NCI-H2196 treated with DMSO at 0.1 percent for 48 hours (cell line): ENCODE results near the gene PCSK5.
"Not testable (repeated sequence)": the region's sequence is repeated elsewhere in the genome, so short reads cannot be mapped to it uniquely, and the experiment has no call there.

Experiments
- DNase-seq: peaks from one replicate; lab custom pipeline; 2025; ENCODE audit not compliant: unreplicated experiment; lab: John Stamatoyannopoulos, UW

PCSK5 gene

GRCh38 chr9:75962013-75962661 is 71.7 kb downstream of the PCSK5 start:
- peak; percentile 89 for DNase-seq

DNA sequence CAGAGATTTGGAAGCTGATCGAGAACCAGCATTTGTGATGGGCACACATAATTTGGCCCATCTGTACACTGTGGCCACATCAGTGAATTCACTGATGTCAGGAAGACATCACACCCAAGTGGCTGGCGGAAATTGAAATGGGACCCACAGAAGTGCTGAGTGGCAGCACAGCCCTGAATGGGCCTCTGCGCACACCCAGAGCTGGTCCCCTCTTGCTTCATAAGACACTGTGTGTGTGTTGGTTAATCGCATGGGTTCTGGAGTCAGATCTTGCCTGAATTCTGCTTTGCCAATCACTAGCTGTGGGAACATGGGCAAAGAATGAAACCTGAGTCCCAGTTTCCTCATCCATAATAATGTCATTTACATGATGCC is 72.2 kb downstream of the PCSK5 start:
- DNase-seq = no peak

DNA sequence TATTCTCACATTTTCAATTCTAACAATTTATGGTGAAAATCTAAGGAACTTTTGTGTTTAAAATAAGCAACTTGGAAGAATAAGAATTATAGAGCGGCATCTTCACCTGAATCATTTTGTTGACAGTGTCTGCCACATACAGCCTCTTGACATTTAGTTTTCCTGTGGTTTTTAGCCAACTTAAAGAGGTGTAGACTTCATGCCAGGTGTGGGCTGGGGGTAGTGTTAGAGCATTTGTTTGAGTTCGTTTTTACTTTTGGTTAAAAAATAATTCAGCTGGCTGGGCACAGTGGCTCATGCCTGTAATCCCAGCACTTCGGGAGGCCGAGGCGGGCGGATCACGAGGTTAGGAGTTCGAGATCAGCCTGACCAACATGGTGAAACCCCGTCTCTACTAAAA is 72.8 kb downstream of the PCSK5 start:
- not testable (repeated sequence) for DNase-seq

GRCh38 chr9:75964427-75964826 is 74.0 kb downstream of the PCSK5 start:
- no peak for DNase-seq

GRCh38 chr9:75965231-75965630 is 74.8 kb downstream of the PCSK5 start:
- no peak for DNase-seq

DNA sequence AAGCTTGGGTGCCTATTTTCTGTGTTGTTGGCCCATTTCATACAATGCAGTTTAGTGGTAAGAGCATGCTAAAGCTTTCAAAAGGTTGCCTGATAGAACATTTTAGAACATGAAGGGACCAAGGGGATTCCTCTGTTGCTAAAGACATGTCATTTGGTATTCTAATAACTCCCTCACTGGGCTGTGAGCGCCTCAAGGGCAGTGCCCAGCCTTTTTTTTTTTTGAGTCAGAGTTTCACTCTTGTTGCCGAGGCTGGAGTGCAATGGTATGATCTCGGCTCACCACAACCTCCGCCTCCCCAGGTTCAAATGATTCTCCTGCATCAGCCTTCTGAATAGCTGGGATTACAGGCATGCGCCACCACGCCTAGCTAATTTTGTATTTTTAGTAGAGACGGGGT is 77.1 kb downstream of the PCSK5 start:
- DNase-seq = no peak

DNA sequence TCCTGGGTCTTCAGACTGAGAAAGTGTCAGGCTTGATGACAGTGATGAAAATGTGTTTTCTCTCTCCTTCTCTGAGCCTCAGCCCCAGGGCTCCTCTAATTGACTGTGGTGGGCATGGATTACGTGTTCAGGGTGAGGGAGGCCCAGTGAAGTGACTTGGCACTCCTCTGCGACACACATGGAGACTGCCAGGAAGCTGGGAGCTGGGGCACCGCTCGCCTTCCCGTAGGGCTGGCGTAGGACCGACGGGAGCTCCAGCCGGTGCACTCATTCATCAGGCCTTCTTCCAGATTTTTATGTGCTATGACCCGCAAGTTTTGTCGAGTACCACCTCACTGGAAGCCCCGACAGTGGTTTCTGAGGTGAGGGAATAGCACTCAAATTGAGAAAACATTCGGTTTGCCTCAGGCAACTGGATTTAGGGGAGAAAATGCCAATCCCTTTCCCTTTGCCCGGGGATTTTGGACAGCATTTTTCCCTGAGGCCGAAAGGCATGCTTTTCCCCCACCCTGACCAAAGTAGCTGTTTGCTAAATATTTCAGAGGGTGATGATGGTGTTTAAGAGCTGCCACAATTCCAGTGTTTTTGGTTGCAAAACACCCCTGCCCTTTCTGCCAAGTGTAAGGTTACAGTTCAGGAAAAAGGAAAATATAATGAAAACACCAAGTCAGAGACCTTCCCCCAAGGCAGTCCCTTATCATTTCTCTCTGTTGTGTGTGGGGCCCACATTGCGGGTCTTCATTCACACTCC is 83.7 kb downstream of the PCSK5 start:
- DNase-seq = no peak

DNA sequence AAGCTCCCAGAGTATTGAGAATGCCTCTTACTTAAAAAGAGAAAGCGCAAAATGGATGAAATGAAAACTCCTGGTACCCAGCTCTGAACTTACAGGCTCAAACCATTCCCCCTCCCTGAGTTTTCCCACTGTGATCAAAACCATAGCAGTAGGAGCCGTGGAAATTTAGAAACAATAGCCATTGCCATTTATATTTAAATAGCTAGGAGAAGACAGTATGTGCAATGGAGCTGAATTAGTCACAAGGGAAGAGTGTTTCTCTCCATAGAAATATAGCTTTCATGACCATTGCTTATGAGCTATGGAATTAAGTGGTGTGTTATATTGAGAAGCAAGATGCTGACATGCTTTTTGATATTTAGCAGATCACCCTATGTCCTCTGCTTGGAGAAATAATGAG is 84.6 kb downstream of the PCSK5 start:
- no peak for DNase-seq

DNA sequence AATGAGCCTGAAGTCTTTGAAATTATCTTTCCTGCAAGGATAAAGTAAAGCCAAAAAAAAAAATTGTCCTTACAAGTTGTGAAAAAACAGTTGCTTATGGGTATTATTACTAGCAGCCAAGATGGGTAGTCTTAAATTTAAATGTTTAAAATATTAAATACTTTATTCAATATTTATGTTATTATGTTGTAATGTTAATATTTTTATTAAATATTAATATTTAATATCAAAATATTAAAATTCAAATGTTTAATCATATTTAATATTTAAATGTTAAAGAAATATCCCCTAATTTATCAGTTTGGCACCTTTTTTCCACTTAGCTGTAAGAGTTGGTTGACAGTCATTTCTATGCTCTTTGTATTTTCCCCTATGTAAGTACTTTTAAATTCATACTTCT is 86.1 kb downstream of the PCSK5 start:
- no peak for DNase-seq

- no peak for DNase-seq
These were observed 88.9 kb downstream of the PCSK5 start for GRCh38 chr9:75979362-75979761.

- DNase-seq = no peak
These were observed 93.0 kb downstream of the PCSK5 start for GRCh38 chr9:75983319-75984045.

DNA sequence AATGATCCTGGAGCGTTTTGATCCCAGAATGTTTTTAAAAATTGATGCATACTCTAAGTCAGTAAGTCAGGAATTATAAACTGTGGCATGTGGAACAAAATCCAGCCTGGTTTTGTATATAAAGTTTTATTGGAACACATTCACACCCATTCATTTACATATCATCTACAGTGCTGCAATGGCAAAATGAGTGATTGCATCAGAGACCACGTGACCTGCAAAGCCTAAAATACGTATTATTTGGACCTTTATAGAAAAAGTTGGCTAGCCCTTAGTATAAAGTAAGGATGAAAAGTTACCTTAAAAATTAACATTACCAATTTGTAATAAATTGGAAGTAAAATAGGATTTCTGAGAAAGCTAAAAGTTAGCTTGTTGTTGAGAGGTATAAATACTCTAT is 95.0 kb downstream of the PCSK5 start:
- DNase-seq = no peak

DNA sequence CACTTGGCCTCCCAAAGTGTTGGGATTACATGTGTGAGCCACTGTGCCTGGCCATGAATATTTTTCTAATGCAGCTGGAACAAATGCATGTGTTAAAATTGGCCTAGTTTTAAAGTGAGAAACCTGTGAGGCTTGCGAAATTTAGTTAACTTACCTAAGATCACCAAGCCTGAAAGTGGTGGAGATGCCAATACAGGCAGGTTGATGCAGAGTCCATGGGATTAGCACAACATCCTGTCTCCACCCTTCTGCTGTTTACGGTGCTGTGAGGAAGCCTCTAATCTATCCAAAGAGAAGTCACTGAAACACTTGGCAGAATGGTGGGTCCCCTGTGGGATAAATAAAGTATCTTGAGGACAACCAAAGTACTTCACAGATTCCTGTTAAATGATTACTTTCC is 98.2 kb downstream of the PCSK5 start:
- no peak for DNase-seq

DNA sequence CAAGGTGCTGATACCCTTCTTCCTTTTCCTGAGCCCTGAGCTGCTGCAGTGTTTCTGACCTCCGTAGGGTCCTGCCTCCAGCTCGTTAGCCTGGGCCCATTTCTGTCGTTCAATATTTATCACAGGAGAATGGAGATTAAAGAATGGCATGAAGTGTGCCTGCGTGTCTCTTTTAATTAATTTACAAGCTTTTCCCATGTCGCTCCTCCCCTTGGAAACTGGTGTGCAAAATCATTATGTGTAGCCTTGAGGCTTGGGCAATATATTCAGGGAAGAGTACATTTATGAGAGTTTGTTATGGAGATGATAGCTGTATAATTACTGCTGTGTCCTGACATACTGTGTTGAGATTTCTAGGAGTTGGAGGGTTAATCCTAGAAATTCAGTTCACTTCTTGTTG is 99.7 kb downstream of the PCSK5 start:
- DNase-seq = no peak

- no peak for DNase-seq
These were observed 100.3 kb downstream of the PCSK5 start for GRCh38 chr9:75990576-75991304.

DNA sequence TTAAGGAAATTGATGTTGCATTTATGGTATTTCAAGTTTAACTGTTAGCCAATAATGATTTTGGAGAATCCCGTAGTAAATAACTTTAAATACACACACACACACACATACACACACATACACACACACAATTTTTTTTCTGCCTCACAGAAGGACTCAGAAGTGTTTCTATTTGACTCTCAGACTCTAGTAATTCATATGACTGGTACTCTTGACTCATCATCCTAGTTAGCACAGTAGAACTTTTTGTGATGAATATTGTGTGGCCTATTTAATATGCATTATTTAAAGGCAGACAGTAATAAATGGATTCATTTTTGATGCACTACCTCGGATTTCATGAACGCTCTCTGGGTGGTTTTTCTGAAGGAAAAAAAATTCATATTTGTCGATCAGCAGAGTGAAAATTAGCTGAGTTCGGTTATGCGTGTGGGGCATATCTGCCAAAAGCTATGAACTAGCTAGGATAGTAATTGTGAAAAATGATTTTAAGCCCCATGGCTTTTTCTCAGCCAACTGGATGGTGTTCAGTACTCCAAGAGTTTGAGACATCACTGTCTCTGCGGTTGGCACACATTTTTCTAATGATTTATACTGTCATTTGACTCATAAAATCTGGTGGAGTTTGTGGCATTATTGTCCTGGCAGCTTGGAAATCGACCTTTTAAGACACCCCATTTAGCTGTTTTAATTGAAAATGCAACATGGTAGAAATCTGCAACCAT is 102.2 kb downstream of the PCSK5 start:
- no peak for DNase-seq

DNA sequence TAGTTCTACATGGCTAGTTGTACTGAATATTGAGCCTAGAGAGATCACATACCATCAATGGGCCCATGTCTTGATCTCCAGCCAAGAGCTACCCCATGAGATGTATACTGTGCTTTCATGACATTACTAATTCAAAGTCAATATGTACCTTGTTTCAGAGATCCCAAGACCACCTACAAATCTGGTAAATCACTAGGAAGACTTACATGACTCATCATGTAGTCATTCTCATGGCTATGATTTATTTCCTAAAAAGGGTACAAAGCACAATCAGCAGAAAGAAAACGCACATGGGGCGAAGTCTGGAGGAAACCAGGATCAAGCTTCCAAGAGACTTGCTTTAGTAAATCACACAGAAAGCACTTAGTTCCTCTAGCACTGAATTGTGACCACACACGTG is 103.0 kb downstream of the PCSK5 start:
- DNase-seq = no peak

DNA sequence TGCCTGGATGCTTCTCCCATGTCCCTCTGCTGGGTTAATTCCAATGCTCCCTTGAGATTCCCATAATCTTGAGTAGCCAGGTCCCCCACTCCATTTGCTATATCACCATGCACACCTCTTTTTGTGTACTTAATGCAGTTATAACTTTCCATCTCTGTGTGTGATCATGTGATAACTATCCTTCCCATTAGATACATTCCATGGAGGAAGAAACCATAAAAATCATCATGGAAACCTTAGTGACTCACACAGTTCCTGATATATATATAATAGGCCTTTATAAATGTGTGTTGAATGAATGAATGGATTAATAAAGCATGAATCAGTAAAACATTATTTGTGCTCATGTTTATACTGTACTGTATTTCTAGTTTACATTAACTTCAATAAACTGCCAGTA is 104.6 kb downstream of the PCSK5 start:
- DNase-seq = no peak

GRCh38 chr9:75996726-75997125 is 106.3 kb downstream of the PCSK5 start:
- DNase-seq = no peak

DNA sequence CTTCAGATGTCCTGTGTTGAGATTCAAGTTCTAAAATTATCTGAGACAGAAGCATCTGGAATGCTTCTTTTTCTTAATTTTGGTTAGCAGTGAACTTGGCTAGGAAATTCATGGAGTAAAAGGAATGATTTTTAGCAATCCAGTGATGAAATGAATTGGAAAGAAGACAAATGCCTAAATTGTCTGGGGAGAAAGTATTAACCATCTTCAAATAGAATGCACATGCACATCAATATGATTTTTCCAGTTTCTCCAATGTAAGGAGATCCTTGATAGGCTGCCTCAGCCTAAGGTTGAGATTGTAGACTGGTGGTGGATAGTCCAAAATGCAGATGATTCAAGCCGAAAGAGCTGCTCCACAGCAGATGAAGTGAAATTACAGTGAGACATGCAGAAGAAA is 106.7 kb downstream of the PCSK5 start:
- no peak for DNase-seq
